ENCODE results near the gene SPNS3. TPM values are rescaled to one million over a fixed set of nuclear protein-coding genes. Genes with fewer than 3 reads are reported as not detected.

The SPNS3 gene
- total and polyA plus RNA-seq, 3 donors from 2014 or later = 0.39 to 1.4 (median 0.75) TPM

GRCh38 chr17:4475463-4475862, 41.7 kb downstream of the SPNS3 start:
- WGBS, 2 donors = 75 to 87% methylated on average over 7 of the region's 7 CpGs
- TF ChIP-seq POLR2A (IDR thresholded peaks at IDR 0.05) (no peak), CTCF (IDR thresholded peaks at IDR 0.05) (no peak)
- H3K36me3 ChIP-seq (ENCODE audit: low read depth, missing control alignments) = no peaks in the 10 kb centered on the region

GRCh38 chr17:4476017-4476416, 42.3 kb downstream of the SPNS3 start:
- H3K4me1 ChIP-seq = no peaks in the 10 kb centered on the region
- 87 to 97% methylated on average over 8 to 14 of the region's 14 CpGs for WGBS, 2 donors
- H3K4me3 ChIP-seq = no peak overlapping the region
- intact Hi-C loops (cut with DNase I; ENCODE audit: low total_unique reads) = no loop called here
- H3K27ac ChIP-seq = no peak overlapping the region
- H3K27me3 ChIP-seq = no peaks in the 10 kb centered on the region
- H3K36me3 ChIP-seq (ENCODE audit: low read depth, missing control alignments) = no peaks in the 10 kb centered on the region
- TF ChIP-seq POLR2A (IDR thresholded peaks at IDR 0.05) (no peak), CTCF (IDR thresholded peaks at IDR 0.05) (no peak)
- H3K9me3 ChIP-seq = no peaks in the 10 kb centered on the region
- DNase-seq = no peak

More at GRCh38 chr17:4475463-4475862, 41.7 kb downstream of the SPNS3 start:
- DNase-seq = no peak
- Histone ChIP-seq H3K4me3 (no peak overlapping the region), H3K9me3 (no peaks in the 10 kb centered on the region), H3K27me3 (no peaks in the 10 kb centered on the region), H3K4me1 (no peaks in the 10 kb centered on the region), H3K27ac (no peak overlapping the region)
- intact Hi-C loops (cut with DNase I; ENCODE audit: low total_unique reads) = no loop called here

GRCh38 chr17:4476511-4477070, 42.9 kb downstream of the SPNS3 start:
- H3K27ac ChIP-seq = no peak overlapping the region
- intact Hi-C loops (cut with DNase I; ENCODE audit: low total_unique reads) = no loop called here
- no peaks in the 10 kb centered on the region for H3K9me3 ChIP-seq
- no peaks in the 10 kb centered on the region for H3K4me1 ChIP-seq
- no peak for TF ChIP-seq POLR2A (IDR thresholded peaks at IDR 0.05)
- no peak for TF ChIP-seq CTCF (IDR thresholded peaks at IDR 0.05)
- no peaks in the 10 kb centered on the region for H3K27me3 ChIP-seq
- H3K4me3 ChIP-seq = no peak overlapping the region
- H3K36me3 ChIP-seq (ENCODE audit: low read depth, missing control alignments) = no peaks in the 10 kb centered on the region
- 90 to 94% methylated on average over 9 to 19 of the region's 19 CpGs for WGBS, 2 donors
- no peak for DNase-seq

GRCh38 chr17:4477255-4477791, 43.6 kb downstream of the SPNS3 start:
- Histone ChIP-seq H3K36me3 (ENCODE audit: low read depth, missing control alignments) (no peaks in the 10 kb centered on the region), H3K4me1 (no peaks in the 10 kb centered on the region), H3K4me3 (no peak overlapping the region), H3K9me3 (no peaks in the 10 kb centered on the region), H3K27me3 (no peaks in the 10 kb centered on the region), H3K27ac (no peak overlapping the region)
- no peak for DNase-seq
- intact Hi-C loops (cut with DNase I; ENCODE audit: low total_unique reads) = no loop called here
- WGBS, 2 donors = 82 to 95% methylated on average over 9 to 10 of the region's 10 CpGs
- no peak for TF ChIP-seq CTCF (IDR thresholded peaks at IDR 0.05)
- TF ChIP-seq POLR2A (IDR thresholded peaks at IDR 0.05) = no peak

- Histone ChIP-seq H3K27ac (no peak overlapping the region), H3K27me3 (no peaks in the 10 kb centered on the region), H3K36me3 (ENCODE audit: low read depth, missing control alignments) (no peaks in the 10 kb centered on the region), H3K4me3 (no peak overlapping the region), H3K4me1 (no peaks in the 10 kb centered on the region), H3K9me3 (no peaks in the 10 kb centered on the region)
- DNase-seq = no peak
- no peak for TF ChIP-seq CTCF (IDR thresholded peaks at IDR 0.05)
- TF ChIP-seq POLR2A (IDR thresholded peaks at IDR 0.05) = no peak
- intact Hi-C loops (cut with DNase I; ENCODE audit: low total_unique reads) = no loop called here
- 85 to 93% methylated on average over 5 to 11 of the region's 11 CpGs for WGBS, 2 donors
These were observed 44.6 kb downstream of the SPNS3 start for GRCh38 chr17:4478318-4478830.
